Hepatocyte (in vitro differentiated cells): ENCODE measurements around the gene CTXND1. TPM values are rescaled to one million over a fixed set of nuclear protein-coding genes. Genes with fewer than 3 reads are reported as not detected.
A peak's percentile ranks its signal among the peaks of the same experiment; 100 is the strongest.

ENCODE experiments used
- DNase-seq: peaks from one replicate; pipeline ENCODE4 v3.0.0-alpha.2; 2016; ENCODE audit warnings: low spot score
- H2AFZ ChIP-seq: fragments of 200-600 bp; sonication (generic); 2 replicates; pipeline ENCODE4 v1.6.0; 2016; ENCODE audit warnings: antibody characterized with exemption, mild to moderate bottlenecking
- H3K27ac ChIP-seq: fragments of 200-600 bp; sonication (generic); 2 replicates; pipeline ENCODE4 v1.5.1; 2016; ENCODE audit warnings: mild to moderate bottlenecking
- H3K27me3 ChIP-seq: fragments of 200-600 bp; sonication (generic); 2 replicates; pipeline ENCODE4 v1.6.1; 2016
- H3K36me3 ChIP-seq: fragments of 200-600 bp; sonication (generic); replicated peaks from 2 replicates; pipeline ENCODE4 v1.5.1; 2016; ENCODE audit warnings: low read depth; ENCODE audit not compliant: insufficient read depth
- H3K4me1 ChIP-seq: fragments of 200-600 bp; sonication (generic); 2 replicates; pipeline ENCODE4 v1.5.1; 2016; ENCODE audit warnings: mild to moderate bottlenecking, moderate library complexity; ENCODE audit not compliant: insufficient read depth
- H3K4me2 ChIP-seq: fragments of 200-600 bp; sonication (generic); 2 replicates; pipeline ENCODE4 v1.6.0; 2016
- H3K4me3 ChIP-seq: fragments of 200-600 bp; sonication (generic); 2 replicates; pipeline ENCODE4 v1.5.1; 2016; ENCODE audit warnings: mild to moderate bottlenecking
- H3K79me2 ChIP-seq: fragments of 200-600 bp; sonication (generic); 2 replicates; pipeline ENCODE4 v1.6.0; 2017; ENCODE audit warnings: mild to moderate bottlenecking
- H3K9me2 ChIP-seq: fragments of 200-600 bp; sonication (generic); replicated peaks from 2 replicates; pipeline ENCODE4 v1.6.0; 2017; ENCODE audit warnings: mild to moderate bottlenecking; ENCODE audit not compliant: insufficient read depth
- H3K9me3 ChIP-seq: fragments of 200-600 bp; sonication (generic); 2 replicates; pipeline ENCODE4 v1.5.1; 2016; ENCODE audit warnings: low read depth, mild to moderate bottlenecking
- H4K20me1 ChIP-seq: fragments of 200-600 bp; sonication (generic); 2 replicates; pipeline ENCODE4 v1.6.0; 2016; ENCODE audit warnings: mild to moderate bottlenecking; ENCODE audit not compliant: insufficient read depth, poor library complexity, severe bottlenecking
- EZH2 ChIP-seq: fragments of 200-600 bp; sonication (generic); IDR thresholded peaks from 2 replicates; pipeline ENCODE4 v1.6.1; 2016; ENCODE audit warnings: antibody characterized with exemption, mild to moderate bottlenecking, borderline replicate concordance
- EZH2phosphoT487 ChIP-seq: fragments of 200-600 bp; sonication (generic); IDR thresholded peaks from one replicate; pipeline ENCODE4 v1.6.1; 2018; ENCODE audit warnings: antibody characterized with exemption, mild to moderate bottlenecking, low read depth, moderate library complexity; ENCODE audit not compliant: unreplicated experiment, severe bottlenecking
- WGBS: methylation state at CpG from one replicate; pipeline ENCODE4 v1.1.6; 2016; ENCODE audit warnings: low lambda C conversion rate; ENCODE audit errors: missing lambda C conversion rate; 5-methylcytosine and 5-hydroxymethylcytosine counted together
- polyA plus RNA-seq: library from polyadenylated mRNA; unstranded; fragments of >200 nt; fragmentation: Nextera tagmentation; extraction: Ambion mirVana; gene quantifications from 2 replicates; pipeline ENCODE4 v1.2.1, GENCODE V29; 2016
- total RNA-seq: library from RNA; depleted of rRNA; stranded (reverse); fragments of >200 nt; gene quantifications from 2 replicates; pipeline ENCODE4 v1.2.3, GENCODE V29; 2014
- TF ChIP-seq, protein P1 (sequence below): fragments of 200-600 bp; sonication (generic); IDR thresholded peaks from 2 replicates; pipeline ENCODE4 v1.5.1; 2016; ENCODE audit warnings: antibody characterized with exemption, mild to moderate bottlenecking; ENCODE audit not compliant: poor library complexity

CTXND1 gene
- total and polyA plus RNA-seq, 2 experiments from 2014 or later, result 1.4 to 1.5 TPM

- DNase-seq, result peak; percentile 38
- WGBS, result 34% methylated on average over 11 of the region's 11 CpGs
- Histone ChIP-seq H4K20me1 (no peaks in the 10 kb centered on the region), H3K79me2 (no peaks in the 10 kb centered on the region), H3K27ac (no peak overlapping the region), H3K27me3 (no peaks in the 10 kb centered on the region), H2AFZ (no peak overlapping the region), H3K4me3 (no peak overlapping the region), H3K9me2 (no peaks in the 10 kb centered on the region), H3K4me1 (peaks cover 13% of the 10 kb centered on the region), H3K4me2 (peak overlapping the region; percentile 47), H3K36me3 (no peaks in the 10 kb centered on the region), H3K9me3 (no peaks in the 10 kb centered on the region)
- TF ChIP-seq EZH2, result no peak
- TF ChIP-seq, protein P1, sequence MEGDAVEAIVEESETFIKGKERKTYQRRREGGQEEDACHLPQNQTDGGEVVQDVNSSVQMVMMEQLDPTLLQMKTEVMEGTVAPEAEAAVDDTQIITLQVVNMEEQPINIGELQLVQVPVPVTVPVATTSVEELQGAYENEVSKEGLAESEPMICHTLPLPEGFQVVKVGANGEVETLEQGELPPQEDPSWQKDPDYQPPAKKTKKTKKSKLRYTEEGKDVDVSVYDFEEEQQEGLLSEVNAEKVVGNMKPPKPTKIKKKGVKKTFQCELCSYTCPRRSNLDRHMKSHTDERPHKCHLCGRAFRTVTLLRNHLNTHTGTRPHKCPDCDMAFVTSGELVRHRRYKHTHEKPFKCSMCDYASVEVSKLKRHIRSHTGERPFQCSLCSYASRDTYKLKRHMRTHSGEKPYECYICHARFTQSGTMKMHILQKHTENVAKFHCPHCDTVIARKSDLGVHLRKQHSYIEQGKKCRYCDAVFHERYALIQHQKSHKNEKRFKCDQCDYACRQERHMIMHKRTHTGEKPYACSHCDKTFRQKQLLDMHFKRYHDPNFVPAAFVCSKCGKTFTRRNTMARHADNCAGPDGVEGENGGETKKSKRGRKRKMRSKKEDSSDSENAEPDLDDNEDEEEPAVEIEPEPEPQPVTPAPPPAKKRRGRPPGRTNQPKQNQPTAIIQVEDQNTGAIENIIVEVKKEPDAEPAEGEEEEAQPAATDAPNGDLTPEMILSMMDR, result peak; percentile 46
These were observed 9.8 kb downstream of the CTXND1 start for GRCh38 chr15:80242132-80242769.

GRCh38 chr15:80241508-80241907 lies 10.5 kb downstream of the CTXND1 start:
- Histone ChIP-seq H3K9me2 (no peaks in the 10 kb centered on the region), H3K79me2 (no peaks in the 10 kb centered on the region), H3K4me2 (no peak overlapping the region), H3K9me3 (no peaks in the 10 kb centered on the region), H3K27me3 (no peaks in the 10 kb centered on the region), H3K27ac (no peak overlapping the region), H3K4me1 (peaks cover 6% of the 10 kb centered on the region), H2AFZ (no peak overlapping the region), H3K36me3 (no peaks in the 10 kb centered on the region), H3K4me3 (no peak overlapping the region), H4K20me1 (no peaks in the 10 kb centered on the region)
- no peak for DNase-seq
- TF ChIP-seq EZH2phosphoT487 (no peak), EZH2 (no peak)
- TF ChIP-seq, protein P1, result no peak
- 69% methylated on average over 5 of the region's 5 CpGs for WGBS

GRCh38 chr15:80240276-80240675 lies 11.7 kb downstream of the CTXND1 start:
- TF ChIP-seq, protein P1, result no peak
- TF ChIP-seq EZH2phosphoT487 (no peak), EZH2 (no peak)
- 87% methylated on average over 4 of the region's 4 CpGs for WGBS
- H3K79me2 ChIP-seq, result no peaks in the 10 kb centered on the region
- H3K27me3 ChIP-seq, result no peaks in the 10 kb centered on the region
- no peaks in the 10 kb centered on the region for H3K36me3 ChIP-seq
- no peak overlapping the region for H3K27ac ChIP-seq
- no peak overlapping the region for H3K4me2 ChIP-seq
- H4K20me1 ChIP-seq, result no peaks in the 10 kb centered on the region
- no peaks in the 10 kb centered on the region for H3K9me3 ChIP-seq
- H3K4me3 ChIP-seq, result no peak overlapping the region
- DNase-seq, result no peak
- no peaks in the 10 kb centered on the region for H3K9me2 ChIP-seq
- no peaks in the 10 kb centered on the region for H3K4me1 ChIP-seq
- H2AFZ ChIP-seq, result no peak overlapping the region

- H3K4me1 ChIP-seq, result no peaks in the 10 kb centered on the region
- H3K4me2 ChIP-seq, result no peak overlapping the region
- DNase-seq, result no peak
- 67% methylated on average over 4 of the region's 4 CpGs for WGBS
- H3K9me2 ChIP-seq, result no peaks in the 10 kb centered on the region
- H4K20me1 ChIP-seq, result no peaks in the 10 kb centered on the region
- H3K9me3 ChIP-seq, result no peaks in the 10 kb centered on the region
- H3K27ac ChIP-seq, result no peak overlapping the region
- TF ChIP-seq, protein P1, result peak; percentile 28
- TF ChIP-seq EZH2, result no peak
- H3K36me3 ChIP-seq, result no peaks in the 10 kb centered on the region
- H2AFZ ChIP-seq, result no peak overlapping the region
- H3K4me3 ChIP-seq, result no peak overlapping the region
- no peaks in the 10 kb centered on the region for H3K79me2 ChIP-seq
- H3K27me3 ChIP-seq, result no peaks in the 10 kb centered on the region
These were observed 17.1 kb downstream of the CTXND1 start for GRCh38 chr15:80234883-80235282.
